HG02610 (cell line): ENCODE results near the gene UBE2G2.

Source experiments
- ATAC-seq: cut with Tn5 transposase; IDR thresholded peaks from one replicate; pipeline ENCODE4 v1.9.1; 2021; ENCODE audit warnings: mild to moderate bottlenecking, moderate library complexity; ENCODE audit not compliant: unreplicated experiment

Gene UBE2G2

GRCh38 chr21:44816761-44817505 is 15.3 kb upstream of the UBE2G2 start:
- no peak for ATAC-seq

- no peak for ATAC-seq
Measured at GRCh38 chr21:44815852-44816628, 14.4 kb upstream of the UBE2G2 start.

DNA sequence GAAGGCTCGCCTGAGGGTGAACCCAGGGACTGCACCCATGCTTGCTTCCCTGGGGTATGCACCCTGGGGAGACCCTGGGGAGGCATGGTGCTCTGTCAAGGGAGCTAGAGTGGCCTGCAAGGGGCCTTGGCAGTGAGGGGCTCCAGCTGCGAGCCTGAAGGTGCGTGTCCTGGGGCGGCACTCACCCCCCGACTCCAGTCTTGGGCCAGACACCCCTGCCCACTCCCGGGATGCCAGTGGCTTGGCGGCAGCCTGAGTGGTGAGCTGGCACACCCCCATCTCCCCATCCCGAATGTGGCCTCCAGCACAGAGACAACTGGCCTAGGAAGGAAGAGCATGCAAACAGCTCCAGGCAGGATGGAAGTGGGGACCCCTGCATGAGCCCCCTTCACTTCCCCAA is 13.6 kb upstream of the UBE2G2 start:
- no peak for ATAC-seq

DNA sequence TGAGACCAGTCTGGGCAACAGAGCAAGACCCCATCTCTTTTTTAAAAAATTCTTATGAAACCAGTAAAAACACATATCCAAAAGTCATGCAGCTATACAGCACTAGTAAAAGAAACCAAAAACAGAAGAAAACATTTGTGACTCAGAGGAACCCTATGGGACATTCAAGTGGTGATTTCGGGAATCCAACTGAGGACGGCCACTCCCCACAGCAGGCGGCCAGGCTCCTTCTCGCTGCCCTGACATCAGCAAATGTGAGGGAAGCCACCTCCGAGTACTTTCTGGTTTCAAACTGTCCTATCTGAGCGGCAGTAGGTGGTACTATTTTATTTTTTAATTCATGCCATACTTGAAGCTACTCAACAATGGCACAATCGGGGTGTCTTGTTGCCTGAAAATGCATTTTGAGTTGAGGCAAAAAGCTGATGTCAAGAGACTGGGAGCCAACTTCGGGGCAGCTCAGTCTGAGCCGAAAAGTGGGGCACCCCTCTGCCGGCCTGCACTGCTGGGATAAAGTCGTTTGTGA is 12.9 kb upstream of the UBE2G2 start:
- ATAC-seq = no peak

DNA sequence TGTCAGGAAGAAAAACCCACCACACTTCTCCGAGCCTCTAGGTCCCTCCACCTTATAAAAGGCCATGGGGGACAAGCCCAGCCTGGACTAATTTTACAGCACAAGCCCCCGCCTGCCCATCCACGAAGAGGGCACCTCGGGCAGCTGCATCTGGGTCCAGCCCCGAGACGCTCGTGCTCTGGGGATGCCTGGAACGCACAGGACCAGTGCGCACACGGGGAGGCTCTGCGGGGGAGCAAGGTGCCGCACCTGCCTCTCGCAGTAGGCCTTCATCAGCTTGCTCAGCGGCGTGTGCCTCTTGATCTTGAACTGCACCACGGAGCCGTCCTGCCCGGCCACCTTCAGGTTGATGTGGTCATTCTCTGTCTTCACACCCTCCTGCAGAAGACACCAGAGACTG is 12.1 kb upstream of the UBE2G2 start:
- ATAC-seq = no peak

DNA sequence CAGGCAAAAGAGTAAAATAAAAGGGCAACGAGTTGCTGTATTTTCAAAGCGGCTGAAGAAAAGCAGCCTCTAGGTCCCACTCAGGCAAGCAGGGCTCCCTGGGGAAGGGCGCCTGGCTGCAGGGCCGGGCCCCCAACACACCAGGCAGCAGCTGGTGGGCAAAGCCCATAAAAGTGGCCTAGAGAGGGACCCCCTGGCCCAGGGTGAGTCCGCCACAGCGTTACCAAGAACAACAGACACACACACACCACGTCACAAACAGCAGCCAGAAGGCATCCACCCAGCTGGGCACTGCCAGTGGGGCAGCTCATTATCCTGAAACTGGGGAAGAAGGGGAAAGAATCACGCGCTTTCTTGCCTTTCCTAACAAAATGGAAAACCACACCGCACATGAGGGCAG is 11.5 kb upstream of the UBE2G2 start:
- ATAC-seq = no peak

DNA sequence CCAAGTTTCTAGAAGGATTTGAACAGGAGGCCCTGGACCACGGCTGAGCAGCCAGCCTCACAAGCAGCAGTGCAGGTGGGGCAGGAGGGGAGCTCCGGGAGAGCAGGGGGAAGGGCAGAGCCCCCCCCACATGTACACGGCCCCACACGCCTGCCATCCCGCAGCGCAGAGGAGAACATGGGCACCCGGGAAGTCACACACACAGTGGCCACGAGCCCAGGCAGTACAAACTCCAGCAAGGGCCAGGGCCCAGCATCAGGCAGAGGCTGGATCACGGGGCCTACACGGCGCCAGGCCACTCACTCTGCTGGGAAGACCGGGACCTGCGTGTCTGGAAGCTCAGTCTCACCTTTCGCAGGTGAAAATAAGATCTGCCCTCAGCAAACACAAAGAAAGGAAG is 11.0 kb upstream of the UBE2G2 start:
- ATAC-seq = no peak

DNA sequence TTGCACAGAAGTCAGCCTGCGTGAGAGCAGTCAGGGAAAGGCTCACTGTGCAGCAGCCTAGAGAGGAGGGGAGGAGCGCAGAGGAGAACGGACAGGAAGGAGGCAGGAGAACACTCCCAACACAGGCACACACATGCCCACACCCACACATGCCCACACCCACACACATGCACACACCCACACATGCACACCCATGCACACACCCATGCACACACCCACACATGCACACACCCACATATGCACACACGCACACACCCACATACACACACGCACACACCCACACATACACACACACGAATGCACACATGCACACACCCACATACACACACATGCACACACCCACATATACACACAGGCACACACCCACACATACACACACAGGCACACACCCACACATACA is 9.2 kb upstream of the UBE2G2 start:
- no peak for ATAC-seq

- ATAC-seq = no peak
Measured at GRCh38 chr21:44805859-44806258, 4.2 kb upstream of the UBE2G2 start.

- ATAC-seq = no peak
Measured at GRCh38 chr21:44805226-44805625, 3.6 kb upstream of the UBE2G2 start.

DNA sequence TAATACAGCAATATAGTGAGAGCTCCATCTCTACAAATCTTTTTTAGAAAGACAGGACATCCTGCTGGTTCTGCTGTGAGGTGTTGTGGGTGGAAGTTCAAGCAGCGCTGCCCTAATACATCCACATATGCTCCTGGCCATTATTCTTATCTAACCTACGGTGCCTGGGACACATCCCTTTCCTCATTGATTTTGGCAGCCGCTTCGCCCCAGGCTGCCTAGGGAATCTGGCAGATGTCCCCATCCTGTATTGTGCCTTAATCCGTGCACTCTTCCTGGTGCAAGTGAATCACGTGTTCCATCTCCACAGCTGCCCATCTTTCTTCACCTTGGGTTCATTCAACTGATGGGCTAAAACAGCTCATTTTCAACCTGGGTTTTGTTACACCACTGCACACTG is 3.1 kb upstream of the UBE2G2 start:
- ATAC-seq = no peak

DNA sequence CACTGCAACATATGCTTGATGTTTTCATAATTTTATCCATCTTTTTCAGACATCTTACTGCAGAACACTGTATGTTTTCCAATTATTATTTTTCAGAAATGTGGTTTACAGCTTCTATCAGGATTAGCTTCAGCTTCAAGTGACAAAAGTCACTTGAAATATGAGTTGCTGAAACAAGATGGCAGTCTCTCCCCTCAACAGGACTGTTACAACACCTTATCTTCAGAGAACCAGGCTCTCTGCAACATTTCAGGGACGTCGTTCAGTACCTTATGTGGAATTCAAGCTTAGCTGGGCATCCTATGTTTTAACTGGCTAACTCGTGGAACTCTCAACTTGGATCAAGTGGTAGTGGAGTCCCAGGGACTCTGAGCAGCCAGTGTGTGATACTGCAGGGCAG is 2.0 kb upstream of the UBE2G2 start:
- ATAC-seq = no peak

GRCh38 chr21:44802396-44803153 is 955 bp upstream of the UBE2G2 start:
- ATAC-seq = no peak

DNA sequence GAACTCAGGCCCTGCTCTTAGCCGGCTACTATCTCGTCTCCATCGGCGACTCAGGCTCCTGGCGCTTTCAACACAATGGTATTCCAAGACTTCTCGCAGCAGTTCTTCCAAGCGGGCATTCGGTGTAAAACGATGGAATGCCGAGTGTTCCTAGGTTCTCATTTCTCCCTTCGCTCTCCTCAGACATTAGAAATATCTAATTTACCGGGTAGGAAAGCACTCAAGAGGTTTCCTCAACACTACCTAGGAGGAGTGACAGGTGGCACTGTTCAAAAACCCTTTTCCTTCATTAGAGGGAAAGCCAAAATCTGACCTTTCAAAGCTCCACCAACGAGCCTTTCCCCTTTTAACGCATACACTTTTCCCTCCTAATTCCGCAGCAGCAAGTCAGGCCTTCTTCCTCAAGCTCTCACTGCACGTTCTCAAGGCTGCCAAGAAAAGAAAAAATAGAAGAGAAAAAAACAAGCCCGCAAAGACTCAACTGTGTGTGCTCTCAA is 601 bp downstream of the UBE2G2 start:
- ATAC-seq = no peak

DNA sequence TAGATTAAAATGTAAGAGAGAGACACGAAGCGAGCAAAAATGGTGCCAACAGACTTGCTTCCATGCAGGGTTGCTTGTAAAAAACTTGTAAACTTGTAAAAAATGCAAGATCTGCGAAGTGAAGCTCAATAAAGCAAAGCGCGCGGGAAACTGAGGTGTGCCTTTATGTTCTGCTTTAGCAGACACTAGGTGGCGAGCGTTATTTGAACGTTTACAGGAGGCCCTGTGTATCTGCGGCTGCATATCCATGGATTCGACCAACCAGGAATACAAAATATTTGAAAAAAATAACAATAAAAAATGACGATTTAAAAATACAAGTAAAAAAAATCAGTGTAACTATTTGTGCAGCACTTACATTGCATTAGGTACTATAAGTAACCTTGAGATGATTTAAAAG is 1.5 kb downstream of the UBE2G2 start:
- no peak for ATAC-seq

- ATAC-seq = no peak
Measured at GRCh38 chr21:44799646-44800045, 2.0 kb downstream of the UBE2G2 start.

- ATAC-seq = no peak
Measured at GRCh38 chr21:44797775-44798174, 3.8 kb downstream of the UBE2G2 start.

DNA sequence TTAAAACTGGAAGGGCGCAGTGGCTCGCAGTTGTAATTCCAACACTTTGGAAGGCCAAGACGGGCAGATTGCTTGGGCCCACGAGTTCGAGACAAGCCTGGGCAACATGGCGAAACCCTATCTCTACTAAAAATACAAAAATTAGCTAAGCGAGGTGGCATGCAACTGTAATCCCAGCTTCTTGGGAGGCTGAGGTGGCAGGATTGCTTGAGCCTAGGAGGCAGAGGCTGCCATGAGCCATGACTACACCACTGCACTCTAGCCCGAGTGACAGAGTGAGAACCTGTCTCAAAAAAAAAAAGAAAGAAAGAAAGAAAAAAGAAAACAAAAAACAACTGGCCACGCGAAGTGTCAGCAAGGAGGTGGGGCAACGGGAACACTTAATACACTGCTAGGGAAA is 6.3 kb downstream of the UBE2G2 start:
- no peak for ATAC-seq

GRCh38 chr21:44793592-44794374 is 7.8 kb downstream of the UBE2G2 start:
- ATAC-seq = no peak
